K562 (cell line): ENCODE data around the gene PITPNM1. TPM values are rescaled to one million over a fixed set of nuclear protein-coding genes. Genes with fewer than 3 reads are reported as not detected.
A peak's percentile ranks its signal among the peaks of the same experiment; 100 is the strongest.

Source experiments
- CREB3L1 ChIP-seq: fragments of 450-650 bp; IDR thresholded peaks from 2 replicates; pipeline ENCODE4 v1.6.1; 2014; ENCODE audit warnings: low read depth, mild to moderate bottlenecking, moderate library complexity, borderline replicate concordance
- CUX1 ChIP-seq: fragments of 200-800 bp; sonication (Bioruptor generic); IDR thresholded peaks from 2 replicates; pipeline ENCODE4 v1.6.1; 2016; ENCODE audit warnings: missing genetic modification characterization, missing compliant biosample characterization
- DPF2 ChIP-seq: fragments of 450-650 bp; IDR thresholded peaks from 2 replicates; pipeline ENCODE4 v1.6.1; 2016
- E2F8 ChIP-seq: fragments of 450-650 bp; IDR thresholded peaks from 2 replicates; pipeline ENCODE4 v1.7.1; 2018; ENCODE audit warnings: mild to moderate bottlenecking, low read depth; ENCODE audit not compliant: partially characterized antibody
- FOS ChIP-seq: IDR thresholded peaks from 3 replicates; pipeline ENCODE4 v1.6.1; 2011; ENCODE audit not compliant: insufficient read length; ENCODE audit errors: extremely low read depth
- IRF9 ChIP-seq: fragments of 450-650 bp; IDR thresholded peaks from 2 replicates; pipeline ENCODE4 v1.6.1; 2016; ENCODE audit warnings: missing biosample characterization, missing genetic modification characterization
- MXI1 ChIP-seq: IDR thresholded peaks from 2 replicates; pipeline ENCODE4 v1.6.1; 2011; ENCODE audit warnings: low read depth, mild to moderate bottlenecking, improper control_type of control experiment, low read length
- RNF2 ChIP-seq: sonication (generic); IDR thresholded peaks from 2 replicates; pipeline ENCODE4 v1.6.1; 2016
- SMAD3 ChIP-seq: fragments of 450-650 bp; formaldehyde crosslinking; conservative IDR thresholded peaks from 2 replicates; pipeline ENCODE4 v1.4.0; 2020; ENCODE audit warnings: mild to moderate bottlenecking
- TAF1 ChIP-seq: IDR thresholded peaks from 2 replicates; pipeline ENCODE4 v1.6.1; 2011; ENCODE audit warnings: mild to moderate bottlenecking, low read length, moderate library complexity; ENCODE audit not compliant: insufficient read depth, control insufficient read depth, severe bottlenecking; ENCODE audit errors: extremely low read depth
- TFAM ChIP-seq: fragments of 250-450 bp; sonication (Bioruptor Pico); conservative IDR thresholded peaks from 2 replicates; pipeline ENCODE4 v1.5.0; 2021; ENCODE audit warnings: mild to moderate bottlenecking, moderate library complexity
- ZBTB1 ChIP-seq: sonication (generic); formaldehyde crosslinking; IDR thresholded peaks from 2 replicates; pipeline ENCODE4 v1.8.1; 2023; ENCODE audit warnings: missing genetic modification reagents, low read depth, mild to moderate bottlenecking, borderline replicate concordance
- ZC3H4 ChIP-seq: sonication (generic); formaldehyde crosslinking; IDR thresholded peaks from 2 replicates; pipeline ENCODE4 v1.9.0; 2021; ENCODE audit warnings: missing genetic modification reagents, borderline replicate concordance
- ZNF174 ChIP-seq: fragments of 250-450 bp; sonication (Bioruptor Pico); IDR thresholded peaks from 2 replicates; pipeline ENCODE4 v1.4.0; 2020; ENCODE audit warnings: mild to moderate bottlenecking
- ZNF232 ChIP-seq: sonication (generic); formaldehyde crosslinking; IDR thresholded peaks from 2 replicates; pipeline ENCODE4 v1.8.0; 2022; ENCODE audit warnings: mild to moderate bottlenecking, missing genetic modification reagents
- ZNF354B ChIP-seq: fragments of 250-450 bp; sonication (Bioruptor Pico); IDR thresholded peaks from 2 replicates; pipeline ENCODE4 v1.4.0; 2020
- ZNF589 ChIP-seq: fragments of 200-800 bp; sonication (Bioruptor generic); IDR thresholded peaks from 2 replicates; pipeline ENCODE4 v1.6.1; 2016; ENCODE audit warnings: low read depth, missing genetic modification characterization, missing compliant biosample characterization
- polyA plus RNA-seq, 8 experiments: library from polyadenylated mRNA; depleted of rRNA in 4 of 8; stranded (reverse) in 5 of 8; unstranded in 3 of 8; fragments of >200 nt; fragmentation: Nextera tagmentation in 2 of 8; fragmentation: Illumina TruSeq in 1 of 8; extraction: Ambion mirVana in 2 of 8; extraction: Trizol in 1 of 8; gene quantifications; 2 replicates each; pipeline versions ENCODE4 v1.2.1 to v1.2.3, GENCODE V29; 2011 to 2014; ENCODE audit warnings: inconsistent platforms in 1 of 8, missing spikeins in 1 of 8
- total RNA-seq, 7 experiments: library from RNA; depleted of rRNA in 6 of 7; stranded (reverse); fragments of >200 nt in 6 of 7; fragmentation: Illumina TruSeq in 2 of 7; extraction: Trizol in 2 of 7; gene quantifications; 2 replicates each; pipeline versions ENCODE4 v1.2.1 to v1.2.3, GENCODE V29; 2011 to 2021; ENCODE audit warnings: low replicate concordance in 1 of 7

The PITPNM1 gene
- total and polyA plus RNA-seq, 9 of the 15 experiments (the other 6 are each of a cell fraction or from before 2014, with no cell fraction given) = 0.11 to 53.7 (median 16.0) TPM

DNA sequence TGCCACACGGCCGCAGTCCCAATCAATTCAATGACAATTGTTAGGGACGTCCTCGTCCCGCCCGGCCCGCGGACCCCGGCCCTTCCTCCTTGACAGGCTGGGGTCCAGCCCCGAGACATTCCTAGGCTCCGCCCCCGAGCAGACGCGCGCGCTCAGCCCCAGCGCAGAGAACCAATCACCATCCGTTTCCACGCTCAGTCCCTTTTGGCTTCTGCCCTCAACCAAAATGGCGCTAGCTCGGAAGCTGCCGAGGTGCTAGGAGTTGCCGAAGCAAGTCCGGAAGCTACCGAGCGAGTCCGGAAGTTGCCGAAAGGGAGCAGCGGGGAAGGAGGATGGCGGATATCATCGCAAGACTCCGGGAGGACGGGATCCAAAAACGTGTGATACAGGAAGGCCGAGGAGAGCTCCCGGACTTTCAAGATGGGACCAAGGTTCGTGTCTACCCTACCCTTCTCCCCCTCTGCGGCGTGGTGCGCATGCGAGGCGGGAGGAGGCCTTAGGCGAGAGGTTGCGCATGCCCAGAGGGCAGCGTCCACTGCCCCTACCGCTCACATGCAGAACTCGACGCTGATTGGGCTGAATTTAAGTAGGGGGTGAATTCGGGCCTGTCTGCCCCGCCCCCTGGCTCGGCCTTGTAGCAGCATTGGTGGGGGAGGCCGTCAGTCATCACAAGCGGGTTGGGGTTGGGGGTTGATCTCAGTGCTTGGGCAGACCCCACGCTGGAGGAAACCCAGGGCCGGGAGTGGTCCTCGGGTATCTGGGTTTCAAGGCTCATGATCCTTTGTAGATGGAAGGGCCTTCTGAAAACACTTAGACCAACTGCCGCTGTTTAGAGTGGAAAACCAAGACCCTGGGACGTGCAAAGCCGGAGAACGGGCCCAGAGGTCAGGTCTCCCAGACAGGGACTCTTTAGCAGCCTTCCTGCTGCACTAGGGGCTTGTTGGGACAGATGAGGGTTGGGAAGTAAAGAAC is 22.1 kb downstream of the PITPNM1 start, which contains the start of gene AIP (continued):
- peak; percentile 89 for TF ChIP-seq TAF1
- no peak for TF ChIP-seq IRF9
- peak; percentile 99 for TF ChIP-seq RNF2
- TF ChIP-seq CUX1 (CRISPR knock-in tag) = no peak
- peak; percentile 87; the same call in 1 of the 2 replicates for TF ChIP-seq ZBTB1 (CRISPR knock-in tag)
- no peak for TF ChIP-seq ZC3H4 (CRISPR knock-in tag)
- TF ChIP-seq ZNF354B (CRISPR knock-in tag) = no peak
- no peak for TF ChIP-seq MXI1
- peak; percentile 90 for TF ChIP-seq CREB3L1
- TF ChIP-seq ZNF589 (CRISPR knock-in tag) = no peak
- no peak for TF ChIP-seq SMAD3 (CRISPR knock-in tag)
- peak; percentile 20 for TF ChIP-seq E2F8
- peak; percentile 66 for TF ChIP-seq FOS
- no peak for TF ChIP-seq TFAM
- TF ChIP-seq ZNF174 (CRISPR knock-in tag) = no peak
- TF ChIP-seq DPF2 = no peak
- TF ChIP-seq ZNF232 (CRISPR knock-in tag) = peak; percentile 97
